GM18499 (cell line): ENCODE data around the gene ARSK.
"Not testable (repeated sequence)": the region's sequence is repeated elsewhere in the genome, so short reads cannot be mapped to it uniquely, and the experiment has no call there.

Experiments used
- ATAC-seq: cut with Tn5 transposase; IDR thresholded peaks from one replicate; pipeline ENCODE4 v1.9.1; 2021; ENCODE audit warnings: moderate number of reproducible peaks; ENCODE audit not compliant: insufficient read depth, unreplicated experiment

Gene ARSK

DNA sequence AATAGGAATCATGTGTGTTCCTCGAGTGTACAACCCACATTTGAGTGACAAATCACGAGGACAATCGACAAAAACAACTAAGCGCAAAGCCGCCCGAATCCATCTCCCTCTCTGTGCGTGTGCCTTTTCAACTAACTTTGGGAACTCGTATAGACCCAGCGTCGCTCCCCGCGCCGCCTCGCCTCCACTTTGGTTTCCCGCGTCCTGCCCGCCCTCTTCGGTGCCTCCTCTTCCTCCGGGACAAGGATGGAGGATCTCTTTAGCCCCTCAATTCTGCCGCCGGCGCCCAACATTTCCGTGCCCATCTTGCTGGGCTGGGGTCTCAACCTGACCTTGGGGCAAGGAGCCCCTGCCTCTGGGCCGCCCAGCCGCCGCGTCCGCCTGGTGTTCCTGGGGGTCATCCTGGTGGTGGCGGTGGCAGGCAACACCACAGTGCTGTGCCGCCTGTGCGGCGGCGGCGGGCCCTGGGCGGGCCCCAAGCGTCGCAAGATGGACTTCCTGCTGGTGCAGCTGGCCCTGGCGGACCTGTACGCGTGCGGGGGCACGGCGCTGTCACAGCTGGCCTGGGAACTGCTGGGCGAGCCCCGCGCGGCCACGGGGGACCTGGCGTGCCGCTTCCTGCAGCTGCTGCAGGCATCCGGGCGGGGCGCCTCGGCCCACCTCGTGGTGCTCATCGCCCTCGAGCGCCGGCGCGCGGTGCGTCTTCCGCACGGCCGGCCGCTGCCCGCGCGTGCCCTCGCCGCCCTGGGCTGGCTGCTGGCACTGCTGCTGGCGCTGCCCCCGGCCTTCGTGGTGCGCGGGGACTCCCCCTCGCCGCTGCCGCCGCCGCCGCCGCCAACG is 65.3 kb downstream of the ARSK start, which contains the start of gene GPR150:
TSS of gene GPR150 (plus strand) at position 58 of the 840 bp plus-strand sequence. CDS start at position 247, 189 bp downstream.
- no peak for ATAC-seq

- ATAC-seq = no peak
Observed at GRCh38 chr5:95620870-95621838, 66.3 kb downstream of the ARSK start.

- no peak for ATAC-seq
Observed at GRCh38 chr5:95621839-95622629, 67.1 kb downstream of the ARSK start.

- ATAC-seq = no peak
Observed at GRCh38 chr5:95623706-95624105, 68.8 kb downstream of the ARSK start.

- ATAC-seq = no peak
Observed at GRCh38 chr5:95624368-95624767, 69.5 kb downstream of the ARSK start.

DNA sequence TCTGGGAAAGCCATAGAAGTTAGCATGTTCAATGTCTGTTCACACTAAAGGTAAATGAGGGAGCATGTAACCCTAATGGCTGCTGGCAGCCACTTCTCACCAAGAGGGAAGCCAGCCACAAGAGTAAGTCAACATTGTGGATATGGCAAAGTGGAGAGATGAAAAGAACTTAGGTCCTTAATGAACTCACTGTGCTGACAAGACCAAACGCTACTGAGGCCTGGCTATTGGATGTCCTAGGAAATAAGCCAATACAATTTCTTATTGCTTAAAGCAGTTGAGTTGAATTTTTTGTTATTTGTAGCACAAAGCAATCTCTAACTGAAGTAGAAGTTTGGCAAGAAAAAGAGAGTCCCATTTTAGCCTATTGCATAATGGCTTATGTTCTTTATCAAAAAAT is 71.8 kb downstream of the ARSK start:
- no peak for ATAC-seq

DNA sequence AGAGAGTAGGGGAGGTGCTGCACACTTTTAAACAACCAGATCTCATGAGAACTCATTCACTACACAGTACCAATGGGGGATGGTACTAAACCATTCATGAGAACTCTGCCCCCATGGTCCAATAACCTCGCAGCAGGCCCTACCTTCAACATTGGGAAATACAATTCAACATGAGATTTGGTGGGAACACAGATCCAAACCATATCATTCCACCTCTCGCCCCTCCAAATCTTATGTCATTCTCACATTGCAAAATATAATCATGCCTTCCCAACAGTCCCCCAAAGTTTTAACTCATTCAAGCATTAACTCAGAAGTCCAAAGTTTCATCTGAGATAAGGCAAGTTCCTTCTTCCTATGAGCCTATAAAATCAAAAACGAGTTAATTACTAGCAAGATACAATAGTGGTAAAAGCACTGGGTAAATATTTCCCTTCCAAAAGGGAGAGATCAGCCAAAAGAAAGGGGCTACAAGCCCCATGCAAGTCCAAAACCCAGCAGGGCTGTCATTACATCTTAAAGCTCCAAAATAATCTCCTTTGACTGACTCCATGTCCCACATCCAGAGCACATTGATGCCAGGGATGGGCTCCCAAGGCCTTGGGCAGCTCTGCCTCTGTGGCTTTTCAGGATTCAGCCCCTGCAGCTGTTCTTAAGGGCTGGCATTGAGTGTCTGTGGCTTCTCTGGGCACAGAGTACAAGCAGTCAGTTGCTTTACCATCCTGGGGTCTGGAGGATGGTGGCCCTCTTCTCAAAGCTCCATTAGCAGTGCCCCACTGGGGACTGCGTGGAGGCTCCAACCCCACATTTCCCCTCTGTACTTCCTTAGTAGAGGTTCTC is 73.3 kb downstream of the ARSK start:
- no peak for ATAC-seq

- no peak for ATAC-seq
Observed at GRCh38 chr5:95628933-95629332, 74.0 kb downstream of the ARSK start.

GRCh38 chr5:95630394-95630917 is 75.6 kb downstream of the ARSK start:
- ATAC-seq = no peak

DNA sequence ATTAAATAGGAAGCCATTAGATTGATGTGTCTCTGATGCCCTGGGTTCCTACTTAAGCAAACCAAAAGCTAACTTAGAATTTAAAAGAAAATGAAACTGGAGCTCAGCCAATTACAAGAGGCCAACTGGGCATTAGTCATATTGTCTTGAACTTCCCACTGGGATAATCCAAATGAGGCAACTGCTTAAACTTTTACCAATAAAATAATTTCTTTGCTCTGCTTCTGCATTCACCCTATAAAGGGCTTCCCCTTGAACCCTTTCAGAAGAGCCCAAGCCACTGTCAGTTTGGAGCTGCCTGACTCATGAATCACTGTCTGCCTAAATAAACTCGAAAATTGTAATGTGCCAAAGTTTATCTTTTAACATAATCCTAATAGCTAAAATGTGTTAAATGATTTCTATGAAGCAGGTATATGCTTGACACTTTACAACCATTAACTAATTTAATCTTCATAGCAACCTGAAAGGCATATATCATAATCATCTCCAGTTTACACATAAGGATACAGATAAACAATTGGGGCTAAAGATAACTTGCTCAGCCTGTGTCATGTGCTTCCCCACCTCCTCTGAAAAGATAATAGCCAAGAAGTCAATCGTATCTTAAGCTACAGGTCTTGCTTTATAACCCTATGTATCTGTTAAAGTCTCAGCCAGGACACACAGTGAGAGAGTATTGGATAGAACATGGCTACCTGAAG is 76.5 kb downstream of the ARSK start:
- no peak for ATAC-seq

GRCh38 chr5:95631991-95632675 is 77.2 kb downstream of the ARSK start:
- ATAC-seq = peak; percentile 84

DNA sequence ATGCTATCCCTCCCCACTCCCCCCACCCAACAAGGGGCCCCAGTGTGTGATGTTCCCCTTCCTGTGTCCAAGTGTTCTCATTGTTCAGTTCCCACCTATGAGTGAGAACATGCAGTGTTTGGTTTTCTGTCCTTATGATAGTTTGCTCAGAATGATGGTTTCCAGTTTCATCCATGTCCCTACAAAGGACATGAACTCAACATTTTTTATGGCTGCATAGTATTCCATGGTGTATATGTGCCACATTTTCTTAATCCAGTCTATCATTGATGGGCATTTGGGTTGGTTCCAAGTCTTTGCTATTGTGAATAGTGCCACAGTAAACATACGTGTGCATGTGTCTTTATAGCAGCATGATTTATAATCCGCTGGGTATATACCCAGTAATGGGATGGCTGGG is 78.0 kb downstream of the ARSK start:
- not testable (repeated sequence) for ATAC-seq

- no peak for ATAC-seq
Observed at GRCh38 chr5:95633671-95634070, 78.8 kb downstream of the ARSK start.

GRCh38 chr5:95634081-95634480 is 79.2 kb downstream of the ARSK start:
- no peak for ATAC-seq

DNA sequence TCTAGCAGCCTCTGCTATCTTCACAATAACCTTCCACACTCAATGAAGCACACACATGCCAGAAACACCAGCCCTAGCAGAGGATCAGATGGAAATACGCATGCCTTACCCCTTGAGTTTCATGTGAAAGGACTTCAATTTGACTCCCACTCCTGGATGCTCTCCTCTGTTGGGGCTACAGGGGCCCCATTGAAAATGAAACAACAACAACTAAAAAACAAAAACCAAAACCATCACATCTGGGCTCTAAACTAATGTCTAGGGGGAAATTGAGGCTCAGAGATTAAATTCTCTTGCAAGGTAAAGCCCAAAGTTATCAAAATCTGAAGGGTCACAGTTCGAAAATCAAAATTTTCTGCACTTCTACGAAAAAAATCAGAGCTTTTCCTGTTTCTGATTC is 83.7 kb downstream of the ARSK start:
- no peak for ATAC-seq

DNA sequence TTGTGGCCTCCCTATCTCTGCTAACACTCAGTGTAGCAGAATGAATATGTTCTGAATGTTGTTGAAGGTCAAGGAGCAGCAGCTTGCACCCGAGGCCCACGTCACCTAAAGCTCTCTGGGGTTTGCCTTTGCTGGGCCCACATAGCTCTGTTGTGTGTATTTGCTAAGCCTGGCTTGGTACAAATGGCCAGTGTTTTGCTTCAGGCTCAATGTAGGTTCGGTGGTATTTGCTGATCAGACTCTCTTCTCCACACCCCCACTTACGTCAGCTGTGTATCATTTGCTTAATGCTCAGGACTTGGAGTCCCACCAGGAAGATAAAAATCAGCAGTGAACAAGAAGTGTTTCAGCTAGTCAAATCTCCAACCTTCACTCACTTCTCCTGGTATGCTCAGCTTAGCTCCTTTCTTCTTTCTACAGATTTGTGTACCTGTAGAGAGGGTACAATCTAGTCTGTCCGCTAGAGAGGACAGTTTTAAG is 86.9 kb downstream of the ARSK start:
- no peak for ATAC-seq

DNA sequence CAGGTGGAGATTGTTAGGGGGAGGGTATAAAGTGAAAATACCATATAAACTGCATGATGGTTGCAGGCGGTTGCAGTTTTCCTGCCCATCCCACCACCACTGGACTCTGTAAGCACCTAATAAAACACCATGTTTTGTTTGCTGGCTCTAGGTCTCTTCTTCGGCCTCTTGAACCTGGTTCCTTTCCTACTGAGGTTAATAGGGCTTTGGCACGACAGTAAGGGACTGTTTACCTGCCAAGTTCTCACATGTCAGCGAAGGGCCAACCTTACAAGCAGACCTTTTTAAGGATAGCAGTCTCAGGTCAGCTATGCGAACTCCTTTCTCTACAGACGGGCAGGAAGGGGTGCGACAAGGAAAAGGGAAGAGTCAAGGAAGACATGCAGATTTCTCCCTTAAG is 88.3 kb downstream of the ARSK start:
- ATAC-seq = no peak
